Measurements from ENCODE around the gene SLC8A3. TPM values are rescaled to one million over a fixed set of nuclear protein-coding genes. Genes with fewer than 3 reads are reported as not detected.
"Not testable (repeated sequence)": the region's sequence is repeated elsewhere in the genome, so short reads cannot be mapped to it uniquely, and the experiment has no call there.

The SLC8A3 gene
- polyA plus RNA-seq = 0.42 TPM
- long read RNA-seq, donor 1 = 0 reads
- long read RNA-seq, donor 2 = 0 reads
- long read RNA-seq, donor 3 = 0 reads
- long read RNA-seq, donor 4 = 0 reads
- long read RNA-seq, donor 5, full-length matches to known transcripts = 1 of 1 reads
- long read RNA-seq, donor 5, partial matches to known transcripts = 0 of 1 reads
- long read RNA-seq, donor 5, other reads (novel, unspliced or antisense) = 0 of 1 reads
- long read RNA-seq, donor 6 = 0 reads
- long read RNA-seq, donor 7 = 0 reads
- long read RNA-seq, donor 8 = 0 reads
- long read RNA-seq, donor 9 = 0 reads
- long read RNA-seq, donor 10 = 0 reads
- long read RNA-seq, donor 11 = 0 reads

DNA sequence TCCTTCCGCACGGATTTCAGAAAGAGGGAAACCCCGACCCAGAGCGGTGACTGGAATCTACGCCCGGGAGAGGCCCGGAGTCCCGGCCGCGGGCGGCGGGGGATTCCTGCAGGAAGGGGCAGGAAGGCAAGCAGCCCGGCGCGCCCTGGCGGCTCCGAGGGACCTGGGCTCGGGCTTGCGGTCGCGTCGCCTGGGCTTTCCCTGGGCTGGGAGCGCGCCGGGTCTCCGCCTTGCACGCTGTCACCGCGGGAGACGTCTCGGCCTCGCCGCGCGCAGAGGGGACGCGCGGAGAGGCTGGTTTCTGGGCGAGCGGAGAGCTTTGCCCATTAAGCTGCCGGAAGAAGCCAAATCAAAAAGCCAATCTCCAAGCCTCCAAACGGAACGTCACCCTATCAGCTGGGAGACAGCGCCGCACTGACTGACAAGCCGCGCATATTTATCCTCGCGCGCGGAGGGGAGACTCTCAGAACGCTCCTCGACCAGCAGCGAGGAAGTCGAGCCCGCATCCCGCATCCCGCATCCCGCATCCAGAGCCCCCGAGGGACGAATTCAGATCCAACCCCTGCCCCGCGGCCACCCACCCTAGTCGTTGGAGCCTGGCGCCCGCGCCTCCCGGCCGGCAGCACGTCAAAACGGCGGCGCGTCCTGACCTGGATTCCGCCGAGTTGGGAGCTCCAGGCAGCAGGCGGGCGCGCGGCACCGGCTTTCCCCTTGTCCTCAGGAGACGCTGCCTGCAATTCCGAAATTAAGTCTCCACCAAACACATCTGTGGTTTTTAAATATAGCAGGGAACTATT lies at the start of gene SLC8A3:
SLC8A3 (minus strand) TSS at position 293 of the 797 bp plus-strand sequence. CDS start 20,529 bp downstream, outside the sequence.
- DNase-seq = peak in 1 of 2 donors; percentile 39
- no CpG with 5 or more reads among the region's 83 CpGs for whole genome bisulfite sequencing (ENCODE audit: insufficient coverage, low lambda C conversion rate)
- peaks cover 64% of the 10 kb centered on the region for H3K27me3 ChIP-seq (ENCODE audit: control insufficient read depth, insufficient read depth, low read length)
- H3K9me3 ChIP-seq (ENCODE audit: control insufficient read depth, low read depth, low read length) = no peaks in the 10 kb centered on the region
- H3K4me3 ChIP-seq (ENCODE audit: low read length) = peak within 1 kb of the TSS; percentile 40
- no peaks in the 10 kb centered on the region for H3K36me3 ChIP-seq (ENCODE audit: control insufficient read depth, insufficient read depth, low read length)
- peaks cover 3% of the 10 kb centered on the region for H3K4me1 ChIP-seq (ENCODE audit: control insufficient read depth, insufficient read depth, low read length)
- H3K27ac ChIP-seq (ENCODE audit: low read length) = no peak within 1 kb of the TSS

DNA sequence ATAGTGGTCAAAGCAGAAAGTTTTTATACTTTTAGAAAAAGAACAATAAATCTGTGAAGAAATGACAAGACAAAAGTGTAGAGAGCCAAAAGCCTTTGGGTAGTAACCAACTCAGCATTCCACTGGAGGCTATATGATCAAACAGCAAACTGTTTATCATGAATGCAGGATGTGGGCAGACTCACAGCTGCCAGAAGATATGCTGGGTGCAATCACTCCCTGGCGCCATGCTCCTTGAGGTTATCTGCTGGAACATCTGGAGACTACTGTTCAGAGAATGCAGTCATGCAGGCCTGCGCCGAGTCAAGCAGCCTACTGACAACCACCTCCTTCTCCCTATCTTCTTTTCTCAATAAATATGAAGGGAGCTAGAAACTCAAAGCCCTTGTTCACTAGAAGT lies 49.0 kb upstream of the SLC8A3 start:
- Histone ChIP-seq H3K4me3 (ENCODE audit: low read length) (no peak overlapping the region), H3K36me3 (ENCODE audit: control insufficient read depth, insufficient read depth, low read length) (no peaks in the 10 kb centered on the region), H3K27ac (ENCODE audit: low read length) (no peak overlapping the region), H3K4me1 (ENCODE audit: control insufficient read depth, insufficient read depth, low read length) (no peaks in the 10 kb centered on the region), H3K27me3 (ENCODE audit: control insufficient read depth, insufficient read depth, low read length) (peaks cover 2% of the 10 kb centered on the region), H3K9me3 (ENCODE audit: control insufficient read depth, low read depth, low read length) (no peaks in the 10 kb centered on the region)
- WGBS (ENCODE audit: insufficient coverage, low lambda C conversion rate) = no CpG with 5 or more reads among the region's 3 CpGs
- DNase-seq = no peak

- no CpG with 5 or more reads among the region's 61 CpGs for WGBS (ENCODE audit: insufficient coverage, low lambda C conversion rate)
- DNase-seq = no peak
- Histone ChIP-seq H3K27me3 (ENCODE audit: control insufficient read depth, insufficient read depth, low read length) (peaks cover 2% of the 10 kb centered on the region), H3K4me1 (ENCODE audit: control insufficient read depth, insufficient read depth, low read length) (no peaks in the 10 kb centered on the region), H3K36me3 (ENCODE audit: control insufficient read depth, insufficient read depth, low read length) (no peaks in the 10 kb centered on the region), H3K27ac (ENCODE audit: low read length) (no peak overlapping the region), H3K9me3 (ENCODE audit: control insufficient read depth, low read depth, low read length) (no peaks in the 10 kb centered on the region), H3K4me3 (ENCODE audit: low read length) (no peak overlapping the region)
Observed at GRCh38 chr14:70234066-70234950, 45.6 kb upstream of the SLC8A3 start.

DNA sequence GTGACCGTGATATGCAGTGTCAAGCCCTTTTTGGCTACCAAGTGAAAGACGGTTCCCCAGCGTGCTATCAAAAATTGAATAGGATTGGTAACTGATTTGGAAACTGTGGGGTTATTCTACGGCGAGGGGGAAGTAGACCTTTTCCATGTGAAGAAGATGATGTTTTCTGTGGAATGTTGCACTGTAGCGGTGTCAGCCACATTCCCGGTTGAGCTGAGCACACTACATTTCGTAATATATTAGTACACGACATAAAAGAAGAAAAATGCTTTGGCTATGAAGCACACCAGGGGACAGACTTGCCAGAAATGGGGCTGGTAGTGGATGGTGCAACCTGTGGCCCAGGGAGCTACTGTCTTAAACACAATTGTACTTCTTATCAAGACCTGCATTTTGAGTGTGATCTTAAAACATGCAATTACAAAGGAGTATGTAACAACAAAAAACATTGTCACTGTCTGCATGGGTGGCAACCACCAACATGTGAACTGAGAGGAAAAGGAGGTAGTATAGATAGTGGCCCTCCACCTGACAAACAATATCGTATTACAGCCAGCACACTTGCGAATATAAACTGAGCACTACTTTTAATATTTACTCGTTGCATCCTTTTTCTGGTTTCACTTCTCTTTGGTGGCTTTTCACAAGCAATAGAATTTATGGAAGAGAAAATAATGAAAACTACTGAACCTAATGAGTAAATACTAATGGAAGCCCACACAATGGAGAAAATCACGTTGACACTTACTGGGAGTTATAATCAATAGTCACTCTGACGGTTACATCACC lies 43.2 kb upstream of the SLC8A3 start:
- not testable (repeated sequence) for H3K9me3 ChIP-seq (ENCODE audit: control insufficient read depth, low read depth, low read length); DNase-seq; H3K36me3 ChIP-seq (ENCODE audit: control insufficient read depth, insufficient read depth, low read length); H3K27me3 ChIP-seq (ENCODE audit: control insufficient read depth, insufficient read depth, low read length); H3K27ac ChIP-seq (ENCODE audit: low read length); H3K4me1 ChIP-seq (ENCODE audit: control insufficient read depth, insufficient read depth, low read length); H3K4me3 ChIP-seq (ENCODE audit: low read length)
- 87% methylated on average over 3 of the region's 14 CpGs for WGBS (ENCODE audit: insufficient coverage, low lambda C conversion rate)

- H3K27me3 ChIP-seq (ENCODE audit: control insufficient read depth, insufficient read depth, low read length); DNase-seq; H3K36me3 ChIP-seq (ENCODE audit: control insufficient read depth, insufficient read depth, low read length); H3K4me1 ChIP-seq (ENCODE audit: control insufficient read depth, insufficient read depth, low read length); H3K4me3 ChIP-seq (ENCODE audit: low read length); H3K27ac ChIP-seq (ENCODE audit: low read length); H3K9me3 ChIP-seq (ENCODE audit: control insufficient read depth, low read depth, low read length): not testable (repeated sequence)
- WGBS (ENCODE audit: insufficient coverage, low lambda C conversion rate) = no CpG with 5 or more reads among the region's 9 CpGs
Observed at GRCh38 chr14:70229877-70230640, 41.3 kb upstream of the SLC8A3 start.

DNA sequence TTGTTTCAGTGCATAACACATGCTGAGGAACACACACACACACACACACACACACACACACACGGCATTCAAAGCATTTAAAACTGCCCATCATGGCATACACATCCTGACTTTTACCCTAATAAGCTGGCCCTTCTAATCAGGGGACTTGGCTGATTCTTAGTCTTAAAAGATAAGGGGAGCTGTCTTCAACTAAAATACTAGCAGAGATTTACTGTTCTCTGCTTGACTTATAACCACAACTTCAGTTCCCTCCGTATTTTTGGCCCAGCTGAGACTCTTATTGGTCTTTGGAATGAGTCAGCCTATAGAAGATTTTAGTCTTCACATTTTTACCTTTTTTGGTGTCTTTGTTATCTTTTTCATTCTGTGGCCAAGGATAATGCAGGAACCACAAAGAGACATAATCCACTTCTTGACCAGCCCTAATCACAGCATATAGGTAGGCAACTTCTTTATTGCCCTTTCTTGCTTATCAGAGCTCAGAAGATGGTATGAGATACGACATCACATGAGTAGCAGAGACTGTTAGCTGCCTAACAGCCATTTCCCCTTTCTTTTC lies 25.1 kb upstream of the SLC8A3 start:
- WGBS (ENCODE audit: insufficient coverage, low lambda C conversion rate) = 40% methylated on average over 1 of the region's 3 CpGs
- DNase-seq = no peak

DNA sequence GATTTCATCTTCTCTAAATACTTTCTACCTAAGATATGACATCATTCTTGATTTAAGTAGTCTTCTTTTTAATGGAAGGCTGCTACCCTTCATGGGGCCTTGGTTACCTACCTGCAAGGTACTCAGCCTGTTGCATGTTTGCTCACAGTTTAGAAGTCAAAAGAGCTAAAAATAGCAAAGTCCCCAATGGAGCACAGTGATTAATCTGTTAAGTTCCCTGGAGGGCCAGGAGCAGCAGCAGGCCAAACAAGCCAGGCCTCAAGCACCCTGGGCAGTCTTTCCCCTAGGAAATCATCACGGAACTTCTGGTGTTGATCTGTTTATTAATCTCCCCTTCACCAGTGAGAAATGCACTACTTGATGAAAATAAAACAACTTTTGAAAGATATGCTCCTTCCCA lies 24.0 kb upstream of the SLC8A3 start:
- no peak overlapping the region for H3K27ac ChIP-seq (ENCODE audit: low read length)
- no peaks in the 10 kb centered on the region for H3K9me3 ChIP-seq (ENCODE audit: control insufficient read depth, low read depth, low read length)
- no peak for DNase-seq
- H3K27me3 ChIP-seq (ENCODE audit: control insufficient read depth, insufficient read depth, low read length) = peaks cover 5% of the 10 kb centered on the region
- H3K4me1 ChIP-seq (ENCODE audit: control insufficient read depth, insufficient read depth, low read length) = no peaks in the 10 kb centered on the region
- no peaks in the 10 kb centered on the region for H3K36me3 ChIP-seq (ENCODE audit: control insufficient read depth, insufficient read depth, low read length)
- WGBS (ENCODE audit: insufficient coverage, low lambda C conversion rate) = no CpG with 5 or more reads among the region's 1 CpG
- no peak overlapping the region for H3K4me3 ChIP-seq (ENCODE audit: low read length)

More for the DNA sequence above, 25.1 kb upstream of the SLC8A3 start:
- Histone ChIP-seq H3K9me3 (ENCODE audit: control insufficient read depth, low read depth, low read length) (no peaks in the 10 kb centered on the region), H3K36me3 (ENCODE audit: control insufficient read depth, insufficient read depth, low read length) (no peaks in the 10 kb centered on the region), H3K4me1 (ENCODE audit: control insufficient read depth, insufficient read depth, low read length) (no peaks in the 10 kb centered on the region), H3K27ac (ENCODE audit: low read length) (no peak overlapping the region), H3K27me3 (ENCODE audit: control insufficient read depth, insufficient read depth, low read length) (peaks cover 5% of the 10 kb centered on the region), H3K4me3 (ENCODE audit: low read length) (no peak overlapping the region)

- DNase-seq = no peak
- Histone ChIP-seq H3K27me3 (ENCODE audit: control insufficient read depth, insufficient read depth, low read length) (peaks cover 8% of the 10 kb centered on the region), H3K4me3 (ENCODE audit: low read length) (no peak overlapping the region), H3K36me3 (ENCODE audit: control insufficient read depth, insufficient read depth, low read length) (no peaks in the 10 kb centered on the region), H3K27ac (ENCODE audit: low read length) (no peak overlapping the region), H3K9me3 (ENCODE audit: control insufficient read depth, low read depth, low read length) (no peaks in the 10 kb centered on the region), H3K4me1 (ENCODE audit: control insufficient read depth, insufficient read depth, low read length) (no peaks in the 10 kb centered on the region)
Observed at GRCh38 chr14:70208380-70208779, 19.6 kb upstream of the SLC8A3 start.

- no peak overlapping the region for H3K27ac ChIP-seq (ENCODE audit: low read length)
- no CpG with 5 or more reads among the region's 4 CpGs for WGBS (ENCODE audit: insufficient coverage, low lambda C conversion rate)
- H3K27me3 ChIP-seq (ENCODE audit: control insufficient read depth, insufficient read depth, low read length) = peaks cover 13% of the 10 kb centered on the region
- no peak overlapping the region for H3K4me3 ChIP-seq (ENCODE audit: low read length)
- DNase-seq = no peak
- H3K36me3 ChIP-seq (ENCODE audit: control insufficient read depth, insufficient read depth, low read length) = no peaks in the 10 kb centered on the region
- no peaks in the 10 kb centered on the region for H3K4me1 ChIP-seq (ENCODE audit: control insufficient read depth, insufficient read depth, low read length)
- no peaks in the 10 kb centered on the region for H3K9me3 ChIP-seq (ENCODE audit: control insufficient read depth, low read depth, low read length)
Observed at GRCh38 chr14:70203686-70204085, 14.9 kb upstream of the SLC8A3 start.

All from large intestine (tissue), 12 donors.